Thymus (tissue), 11 donors: ENCODE measurements around the gene CAMTA1. TPM values are rescaled to one million over a fixed set of nuclear protein-coding genes. Genes with fewer than 3 reads are reported as not detected.

Experiments
- DNase-seq, 9 donors: peaks; one replicate each; pipeline ENCODE4 v3.0.0-alpha.2; 2013; ENCODE audit warnings: low spot score in 9 of 9, low read depth in 6 of 9, missing footprints in 1 of 9
- H3K27ac ChIP-seq, 2 donors: one replicate each; pipeline ENCODE4 v1.5.1; 2013; ENCODE audit warnings: control low read depth in 1 of 2, low read depth in 1 of 2, low read length in 1 of 2, mild to moderate bottlenecking in 1 of 2, moderate library complexity in 1 of 2
- H3K27me3 ChIP-seq, 2 donors: one replicate each; pipeline ENCODE4 v1.5.1; 2013; ENCODE audit warnings: low read length in 1 of 2; ENCODE audit not compliant: control insufficient read depth in 2 of 2, insufficient read depth in 1 of 2
- H3K36me3 ChIP-seq, 2 donors: one replicate each; pipeline ENCODE4 v1.5.1; 2013; ENCODE audit warnings: low read length in 1 of 2, mild to moderate bottlenecking in 1 of 2, moderate library complexity in 1 of 2; ENCODE audit not compliant: control insufficient read depth in 2 of 2, insufficient read depth in 2 of 2
- H3K4me1 ChIP-seq, 2 donors: one replicate each; pipeline ENCODE4 v1.5.1; 2013; ENCODE audit warnings: low read length in 2 of 2; ENCODE audit not compliant: control insufficient read depth in 2 of 2, insufficient read depth in 2 of 2
- H3K4me3 ChIP-seq, 2 donors: one replicate each; pipeline ENCODE4 v1.5.1; 2013; ENCODE audit warnings: low read length in 2 of 2, control low read depth in 1 of 2, mild to moderate bottlenecking in 1 of 2
- H3K9me3 ChIP-seq, 2 donors: one replicate each; pipeline ENCODE4 v1.5.1; 2013; ENCODE audit warnings: low read length in 1 of 2, mild to moderate bottlenecking in 1 of 2; ENCODE audit not compliant: control insufficient read depth in 2 of 2, insufficient read depth in 1 of 2
- WGBS: extraction: QIAGEN DNeasy Blood & Tissue Kit; methylation state at CpG from one replicate; pipeline ENCODE4 v1.1.7; 2013; 5-methylcytosine and 5-hydroxymethylcytosine counted together
- polyA plus RNA-seq: library from polyadenylated mRNA; stranded (reverse); fragments of 200-250 nt; gene quantifications from one replicate; pipeline ENCODE4 v1.2.3, GENCODE V29; 2013
- total RNA-seq: library from RNA; stranded (reverse); fragments of 120-200 nt; gene quantifications from one replicate; pipeline ENCODE4 v1.2.4, GENCODE V29; 2013
- donor health status: healthy.

Gene CAMTA1
- total and polyA plus RNA-seq, 2 donors = 32.0 to 158 TPM

DNA sequence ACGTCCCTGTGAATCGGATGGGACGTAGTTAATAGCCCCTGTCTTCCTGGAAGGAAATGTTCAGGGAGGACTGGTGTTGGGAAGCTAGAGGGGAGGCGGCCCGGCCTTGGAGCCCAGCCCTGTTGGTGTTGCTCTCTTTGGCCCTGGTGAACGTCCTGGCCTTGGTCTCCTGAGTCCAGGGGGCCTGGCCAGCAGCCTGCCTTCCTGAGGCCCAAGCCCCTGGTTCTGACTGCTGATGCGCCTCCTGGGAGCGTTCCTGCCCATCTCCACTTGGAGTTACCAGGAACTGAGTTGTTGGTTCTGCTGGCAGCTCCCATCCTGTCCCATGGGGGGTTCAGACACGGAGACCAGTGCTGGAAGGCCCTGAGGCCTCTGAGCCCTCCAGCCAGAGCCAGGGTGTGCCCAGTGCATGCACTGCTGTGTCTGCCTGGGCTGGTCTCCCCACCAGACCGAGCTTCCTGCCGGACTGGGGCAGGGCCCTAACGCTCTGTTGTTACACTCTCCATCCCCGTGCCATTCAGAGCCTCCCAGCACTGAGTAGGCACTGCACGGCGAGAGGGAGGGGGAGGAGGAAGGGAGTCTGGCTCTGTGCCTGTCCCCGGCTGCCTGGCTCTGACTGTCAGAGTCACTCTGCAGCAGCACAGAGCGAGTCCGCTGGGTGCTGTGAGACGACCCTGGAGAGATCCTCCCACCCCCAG lies 603.4 kb downstream of the CAMTA1 start:
- H3K9me3 ChIP-seq = no peaks in the 10 kb centered on the region
- H3K27ac ChIP-seq = no peak overlapping the region
- WGBS = 85% methylated on average over 19 of the region's 19 CpGs
- no peaks in the 10 kb centered on the region for H3K36me3 ChIP-seq
- H3K4me3 ChIP-seq = no peak overlapping the region
- no peak for DNase-seq
- no peaks in the 10 kb centered on the region for H3K27me3 ChIP-seq
- H3K4me1 ChIP-seq = peaks cover 0 to 4% of the 10 kb centered on the region in 2 donors

GRCh38 chr1:7389201-7389905 lies 604.1 kb downstream of the CAMTA1 start:
- Histone ChIP-seq H3K4me1 (peaks cover 0 to 4% of the 10 kb centered on the region in 2 donors), H3K36me3 (no peaks in the 10 kb centered on the region), H3K9me3 (no peaks in the 10 kb centered on the region), H3K4me3 (no peak overlapping the region), H3K27ac (no peak overlapping the region), H3K27me3 (no peaks in the 10 kb centered on the region)
- DNase-seq = no peak
- 68% methylated on average over 13 of the region's 13 CpGs for WGBS

DNA sequence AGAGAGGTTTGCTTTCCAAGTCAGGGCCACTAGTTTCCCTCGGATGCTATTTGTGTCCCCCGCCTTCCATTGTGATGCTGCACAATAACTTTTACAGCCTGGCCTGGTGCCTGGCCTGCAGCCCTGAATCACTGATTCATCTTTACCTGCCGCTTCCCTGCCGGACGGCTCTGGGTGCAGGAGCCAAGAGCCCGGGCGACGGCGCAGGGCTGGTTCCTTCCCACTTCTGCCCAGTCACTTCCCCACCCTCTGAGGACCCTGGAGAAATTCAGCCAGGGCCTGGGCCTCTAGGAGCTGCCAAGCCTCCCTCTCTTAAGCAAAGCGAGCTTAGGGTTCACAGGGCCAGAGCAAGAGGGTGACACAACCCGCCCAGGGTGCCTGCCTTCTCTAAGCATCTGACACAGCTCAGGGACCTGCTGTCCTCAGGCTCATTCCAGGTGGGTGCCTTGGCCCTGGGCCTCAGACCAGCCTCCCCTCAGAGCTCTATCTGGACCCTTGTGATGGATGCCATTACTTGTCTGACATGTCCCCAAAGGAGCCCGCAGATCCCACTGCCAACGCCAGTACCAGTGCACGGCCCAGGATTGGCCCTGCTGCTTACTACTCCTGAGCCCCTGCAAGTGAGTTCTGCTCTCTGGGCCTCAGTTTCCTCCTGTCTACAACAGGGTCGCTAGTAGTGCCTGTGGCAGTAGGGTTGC lies 604.8 kb downstream of the CAMTA1 start:
- H3K27ac ChIP-seq = no peak overlapping the region

GRCh38 chr1:7390604-7391000 lies 605.3 kb downstream of the CAMTA1 start:
- H3K27me3 ChIP-seq = no peaks in the 10 kb centered on the region
- H3K9me3 ChIP-seq = peaks cover 0 to 4% of the 10 kb centered on the region in 2 donors
- no peak overlapping the region for H3K27ac ChIP-seq
- H3K36me3 ChIP-seq = no peaks in the 10 kb centered on the region
- DNase-seq = no peak
- H3K4me3 ChIP-seq = no peak overlapping the region
- 95% methylated on average over 7 of the region's 7 CpGs for WGBS
- peaks cover 0 to 4% of the 10 kb centered on the region in 2 donors for H3K4me1 ChIP-seq

More for the DNA sequence above, 604.8 kb downstream of the CAMTA1 start:
- DNase-seq = no peak
- Histone ChIP-seq H3K36me3 (no peaks in the 10 kb centered on the region), H3K27me3 (no peaks in the 10 kb centered on the region), H3K9me3 (peaks cover 0 to 4% of the 10 kb centered on the region in 2 donors), H3K4me1 (peaks cover 0 to 4% of the 10 kb centered on the region in 2 donors), H3K4me3 (no peak overlapping the region)
- WGBS = 92% methylated on average over 15 of the region's 15 CpGs

DNA sequence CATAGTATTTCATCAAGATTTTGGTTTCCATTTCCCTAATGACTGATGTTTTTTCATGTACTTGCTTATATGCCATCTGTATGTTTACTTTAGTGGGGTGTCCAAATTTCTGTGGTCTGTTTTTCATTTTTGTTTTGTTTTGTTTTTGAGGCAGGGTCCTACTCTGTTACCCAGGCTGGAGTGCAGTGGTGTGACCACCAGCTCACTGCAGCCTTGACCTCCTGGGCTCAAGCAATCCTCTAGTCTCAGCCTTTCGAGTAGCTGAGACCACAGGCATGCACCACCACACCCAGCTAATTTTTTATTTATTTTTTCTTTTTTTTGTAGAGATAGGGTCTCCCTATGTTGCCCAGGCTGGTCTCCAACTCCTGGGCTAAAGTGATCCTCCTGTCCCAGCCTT lies 607.9 kb downstream of the CAMTA1 start:
- Histone ChIP-seq H3K27me3 (no peaks in the 10 kb centered on the region), H3K9me3 (peaks cover 0 to 4% of the 10 kb centered on the region in 2 donors), H3K4me3 (no peak overlapping the region), H3K36me3 (no peaks in the 10 kb centered on the region), H3K4me1 (no peaks in the 10 kb centered on the region), H3K27ac (no peak overlapping the region)
- WGBS = 89% methylated on average over 1 of the region's 1 CpG
- DNase-seq = no peak

DNA sequence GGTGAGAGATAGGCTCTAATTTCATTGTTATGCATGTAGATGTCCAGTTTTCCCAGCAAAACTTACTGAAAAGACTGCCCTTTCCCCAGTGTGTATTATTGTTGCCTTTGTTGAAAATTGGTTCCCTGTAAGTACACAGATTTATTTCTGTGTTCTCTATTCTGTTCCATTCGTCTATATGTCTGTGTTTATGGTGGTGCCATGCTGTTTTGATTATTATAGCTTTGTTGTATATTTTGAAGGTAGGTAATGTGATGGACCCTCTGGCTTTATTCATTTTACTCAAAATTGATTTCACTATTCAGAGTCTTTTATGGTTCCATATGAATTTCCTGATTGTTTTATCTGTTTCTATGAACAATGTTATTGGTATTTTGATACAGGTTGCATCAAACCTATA lies 610.0 kb downstream of the CAMTA1 start:
- Histone ChIP-seq H3K4me3 (no peak overlapping the region), H3K9me3 (peaks cover 0 to 4% of the 10 kb centered on the region in 2 donors), H3K27me3 (no peaks in the 10 kb centered on the region), H3K4me1 (no peaks in the 10 kb centered on the region), H3K27ac (no peak overlapping the region), H3K36me3 (no peaks in the 10 kb centered on the region)
- DNase-seq = no peak
- WGBS = 90% methylated on average over 1 of the region's 1 CpG

- Histone ChIP-seq H3K27ac (no peak overlapping the region), H3K27me3 (no peaks in the 10 kb centered on the region), H3K9me3 (peaks cover 0 to 4% of the 10 kb centered on the region in 2 donors), H3K4me3 (no peak overlapping the region), H3K36me3 (no peaks in the 10 kb centered on the region), H3K4me1 (no peaks in the 10 kb centered on the region)
- whole genome bisulfite sequencing = 78% methylated on average over 1 of the region's 1 CpG
- DNase-seq = no peak
Observed at GRCh38 chr1:7398982-7399381, 613.7 kb downstream of the CAMTA1 start.

- Histone ChIP-seq H3K9me3 (peaks cover 0 to 4% of the 10 kb centered on the region in 2 donors), H3K27ac (no peak overlapping the region), H3K27me3 (no peaks in the 10 kb centered on the region), H3K36me3 (no peaks in the 10 kb centered on the region), H3K4me3 (no peak overlapping the region), H3K4me1 (no peaks in the 10 kb centered on the region)
- whole genome bisulfite sequencing = 96% methylated on average over 1 of the region's 1 CpG
- DNase-seq = no peak
Observed at GRCh38 chr1:7399514-7400125, 614.4 kb downstream of the CAMTA1 start.

GRCh38 chr1:7400566-7400965 lies 615.3 kb downstream of the CAMTA1 start:
- Histone ChIP-seq H3K27ac (no peak overlapping the region), H3K36me3 (no peaks in the 10 kb centered on the region), H3K9me3 (no peaks in the 10 kb centered on the region), H3K4me1 (no peaks in the 10 kb centered on the region), H3K4me3 (no peak overlapping the region), H3K27me3 (no peaks in the 10 kb centered on the region)
- no peak for DNase-seq
- 92% methylated on average over 1 of the region's 1 CpG for WGBS
